ENCODE data around the gene NFATC1. TPM values are rescaled to one million over a fixed set of nuclear protein-coding genes. Genes with fewer than 3 reads are reported as not detected.

Gene NFATC1
- total RNA-seq, 4 donors from 2014 or later = 2.1 to 41.3 (median 7.6) TPM

- Histone ChIP-seq H3K27me3 (no peaks in the 10 kb centered on the region), H3K27ac (peak overlapping the region; percentile 64 to 100 (median 77)), H3K9me3 (no peaks in the 10 kb centered on the region), H3K4me3 (no peak overlapping the region), H3K36me3 (peaks cover 0 to 6% (median 0%) of the 10 kb centered on the region in 3 donors), H3K4me1 (peaks cover 0 to 40% (median 9%) of the 10 kb centered on the region in 4 donors)
- DNase-seq = peak in 1 of 3 donors; percentile 48
- TF ChIP-seq CTCF (IDR thresholded peaks at IDR 0.05) (no peak), POLR2A (IDR thresholded peaks at IDR 0.05) (no peak)
These were observed 11.0 kb downstream of the NFATC1 start for GRCh38 chr18:79406708-79407107.

- Histone ChIP-seq H3K4me1 (peaks cover 0 to 19% (median 3%) of the 10 kb centered on the region in 4 donors), H3K27ac (no peak overlapping the region), H3K4me3 (no peak overlapping the region), H3K36me3 (peaks cover 0 to 11% (median 0%) of the 10 kb centered on the region in 3 donors), H3K27me3 (no peaks in the 10 kb centered on the region), H3K9me3 (no peaks in the 10 kb centered on the region)
- TF ChIP-seq POLR2A (IDR thresholded peaks at IDR 0.05) = no peak
- no peak for TF ChIP-seq CTCF (IDR thresholded peaks at IDR 0.05)
- no peak for DNase-seq
These were observed 13.6 kb downstream of the NFATC1 start for GRCh38 chr18:79409313-79409712.

- DNase-seq = no peak
- H3K36me3 ChIP-seq = peaks cover 0 to 11% (median 0%) of the 10 kb centered on the region in 3 donors
- no peak for TF ChIP-seq POLR2A (IDR thresholded peaks at IDR 0.05)
- no peak for TF ChIP-seq CTCF (IDR thresholded peaks at IDR 0.05)
- no peak overlapping the region for H3K27ac ChIP-seq
- H3K27me3 ChIP-seq = no peaks in the 10 kb centered on the region
- no peak overlapping the region for H3K4me3 ChIP-seq
- peaks cover 0 to 12% (median 2%) of the 10 kb centered on the region in 4 donors for H3K4me1 ChIP-seq
- H3K9me3 ChIP-seq = no peaks in the 10 kb centered on the region
These were observed 14.5 kb downstream of the NFATC1 start for GRCh38 chr18:79410171-79410641.

GRCh38 chr18:79410731-79411613 is 15.2 kb downstream of the NFATC1 start:
- Histone ChIP-seq H3K9me3 (no peaks in the 10 kb centered on the region), H3K36me3 (peaks cover 0 to 11% (median 0%) of the 10 kb centered on the region in 3 donors), H3K27ac (no peak overlapping the region), H3K4me3 (no peak overlapping the region), H3K27me3 (no peaks in the 10 kb centered on the region), H3K4me1 (peaks cover 0 to 9% (median 0%) of the 10 kb centered on the region in 4 donors)
- DNase-seq = peak in 1 of 3 donors; percentile 33
- no peak for TF ChIP-seq POLR2A (IDR thresholded peaks at IDR 0.05)
- TF ChIP-seq CTCF (IDR thresholded peaks at IDR 0.05) = no peak

GRCh38 chr18:79411614-79412526 is 16.1 kb downstream of the NFATC1 start:
- H3K27ac ChIP-seq = no peak overlapping the region
- DNase-seq = peak in 1 of 3 donors; percentile 26

More at GRCh38 chr18:79411614-79412526, 16.1 kb downstream of the NFATC1 start:
- no peaks in the 10 kb centered on the region for H3K9me3 ChIP-seq
- no peak overlapping the region for H3K4me3 ChIP-seq
- TF ChIP-seq POLR2A (IDR thresholded peaks at IDR 0.05) = no peak
- TF ChIP-seq CTCF (IDR thresholded peaks at IDR 0.05) = no peak
- peaks cover 0 to 2% (median 0%) of the 10 kb centered on the region in 4 donors for H3K4me1 ChIP-seq
- H3K27me3 ChIP-seq = no peaks in the 10 kb centered on the region
- H3K36me3 ChIP-seq = peaks cover 0 to 11% (median 0%) of the 10 kb centered on the region in 3 donors
